Tibial nerve (tissue), 4 donors: ENCODE data around the gene RARG. TPM values are rescaled to one million over a fixed set of nuclear protein-coding genes. Genes with fewer than 3 reads are reported as not detected.

ENCODE experiments used
- DNase-seq, 2 donors: peaks; one replicate each; pipeline ENCODE4 v3.0.0-alpha.2; 2019; ENCODE audit warnings: low spot score in 2 of 2
- H3K27ac ChIP-seq, 4 donors: fragments of 200-600 bp; sonication (generic) in 3 of 4; one replicate each; pipeline ENCODE4 v1.5.1; 2017 to 2019; ENCODE audit warnings: mild to moderate bottlenecking in 1 of 4
- H3K27me3 ChIP-seq, 2 donors: fragments of 200-600 bp; sonication (generic) in 1 of 2; one replicate each; pipeline versions ENCODE4 v1.5.1 to v1.6.0; 2017 to 2019
- H3K36me3 ChIP-seq, 3 donors: fragments of 200-600 bp; sonication (generic); one replicate each; pipeline ENCODE4 v1.5.1; 2018 to 2019
- H3K4me1 ChIP-seq, 4 donors: fragments of 200-600 bp; sonication (generic) in 3 of 4; one replicate each; pipeline ENCODE4 v1.5.1; 2017 to 2019
- H3K4me3 ChIP-seq, 4 donors: fragments of 200-600 bp; sonication (generic) in 3 of 4; one replicate each; pipeline ENCODE4 v1.5.1; 2017 to 2019; ENCODE audit warnings: mild to moderate bottlenecking in 1 of 4, moderate library complexity in 1 of 4
- H3K9me3 ChIP-seq, 4 donors: fragments of 200-600 bp; sonication (generic) in 3 of 4; one replicate each; pipeline ENCODE4 v1.5.1; 2017 to 2019
- CTCF ChIP-seq, 5 experiments: fragments of 200-600 bp in 3 of 5; fragments of 450-650 bp in 2 of 5; sonication (generic) in 3 of 5; IDR thresholded peaks; one replicate each; pipeline ENCODE4 v1.5.1; 2016 to 2019; ENCODE audit warnings: antibody characterized with exemption in 5 of 5, mild to moderate bottlenecking in 3 of 5, moderate library complexity in 2 of 5
- EP300 ChIP-seq, 2 donors: sonication (generic); formaldehyde crosslinking; IDR thresholded peaks; one replicate each; pipeline ENCODE4 v1.6.1; 2017; ENCODE audit warnings: antibody characterized with exemption in 2 of 2, mild to moderate bottlenecking in 1 of 2
- POLR2A ChIP-seq, 2 donors: fragments of 450-650 bp; IDR thresholded peaks; one replicate each; pipeline ENCODE4 v1.6.1; 2017; ENCODE audit warnings: antibody characterized with exemption in 2 of 2, mild to moderate bottlenecking in 2 of 2, moderate library complexity in 2 of 2
- WGBS, 2 donors: methylation state at CpG; one replicate each; pipeline ENCODE4 v1.1.5; 2018; 5-methylcytosine and 5-hydroxymethylcytosine counted together
- total RNA-seq, 4 donors: library from RNA; depleted of rRNA; stranded (reverse); fragments of >200 nt; gene quantifications; one replicate each; pipeline ENCODE4 v1.1.0, GENCODE V29; 2016

The RARG gene
- total RNA-seq, 4 donors from 2014 or later: 28.0 to 32.3 (median 31.4) TPM

DNA sequence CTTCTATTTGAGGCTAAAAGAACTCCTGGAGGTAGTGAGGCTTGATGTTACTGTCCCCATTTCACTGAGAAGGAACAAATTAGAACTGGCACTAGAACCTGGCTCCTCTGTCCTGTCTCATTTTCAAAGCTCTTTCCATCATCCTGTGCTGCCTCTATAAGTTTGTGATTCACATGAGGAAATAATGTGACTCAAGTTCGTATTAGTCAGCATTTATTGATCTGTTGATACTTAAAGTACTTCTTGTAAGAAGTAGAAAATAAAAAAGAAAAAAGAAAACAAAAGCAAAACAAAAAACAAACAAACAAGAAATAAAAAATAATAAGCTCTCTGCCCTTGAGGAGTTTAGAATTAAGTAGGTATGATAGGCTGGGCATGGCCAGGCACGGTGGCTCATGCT is 33.8 kb upstream of the RARG start:
- Histone ChIP-seq H3K9me3 (no peaks in the 10 kb centered on the region), H3K36me3 (no peaks in the 10 kb centered on the region), H3K27ac (no peak overlapping the region), H3K4me1 (peaks cover 0 to 15% (median 2%) of the 10 kb centered on the region in 4 donors), H3K27me3 (no peaks in the 10 kb centered on the region), H3K4me3 (no peak overlapping the region)
- TF ChIP-seq EP300 (IDR thresholded peaks at IDR 0.05) (no peak), CTCF (IDR thresholded peaks at IDR 0.05) (no peak), POLR2A (IDR thresholded peaks at IDR 0.05) (no peak)
- DNase-seq: no peak
- WGBS, 2 donors: 89 to 91% methylated on average over 2 of the region's 2 CpGs

GRCh38 chr12:53259891-53260290 is 27.9 kb upstream of the RARG start:
- Histone ChIP-seq H3K9me3 (no peaks in the 10 kb centered on the region), H3K4me3 (no peak overlapping the region), H3K4me1 (no peaks in the 10 kb centered on the region), H3K27me3 (no peaks in the 10 kb centered on the region), H3K36me3 (peaks cover 0 to 15% (median 0%) of the 10 kb centered on the region in 3 donors), H3K27ac (no peak overlapping the region)
- TF ChIP-seq POLR2A (IDR thresholded peaks at IDR 0.05): no peak
- no peak for TF ChIP-seq CTCF (IDR thresholded peaks at IDR 0.05)
- TF ChIP-seq EP300 (IDR thresholded peaks at IDR 0.05): no peak
- 87% methylated on average over 6 of the region's 6 CpGs for WGBS, 2 donors
- no peak for DNase-seq

DNA sequence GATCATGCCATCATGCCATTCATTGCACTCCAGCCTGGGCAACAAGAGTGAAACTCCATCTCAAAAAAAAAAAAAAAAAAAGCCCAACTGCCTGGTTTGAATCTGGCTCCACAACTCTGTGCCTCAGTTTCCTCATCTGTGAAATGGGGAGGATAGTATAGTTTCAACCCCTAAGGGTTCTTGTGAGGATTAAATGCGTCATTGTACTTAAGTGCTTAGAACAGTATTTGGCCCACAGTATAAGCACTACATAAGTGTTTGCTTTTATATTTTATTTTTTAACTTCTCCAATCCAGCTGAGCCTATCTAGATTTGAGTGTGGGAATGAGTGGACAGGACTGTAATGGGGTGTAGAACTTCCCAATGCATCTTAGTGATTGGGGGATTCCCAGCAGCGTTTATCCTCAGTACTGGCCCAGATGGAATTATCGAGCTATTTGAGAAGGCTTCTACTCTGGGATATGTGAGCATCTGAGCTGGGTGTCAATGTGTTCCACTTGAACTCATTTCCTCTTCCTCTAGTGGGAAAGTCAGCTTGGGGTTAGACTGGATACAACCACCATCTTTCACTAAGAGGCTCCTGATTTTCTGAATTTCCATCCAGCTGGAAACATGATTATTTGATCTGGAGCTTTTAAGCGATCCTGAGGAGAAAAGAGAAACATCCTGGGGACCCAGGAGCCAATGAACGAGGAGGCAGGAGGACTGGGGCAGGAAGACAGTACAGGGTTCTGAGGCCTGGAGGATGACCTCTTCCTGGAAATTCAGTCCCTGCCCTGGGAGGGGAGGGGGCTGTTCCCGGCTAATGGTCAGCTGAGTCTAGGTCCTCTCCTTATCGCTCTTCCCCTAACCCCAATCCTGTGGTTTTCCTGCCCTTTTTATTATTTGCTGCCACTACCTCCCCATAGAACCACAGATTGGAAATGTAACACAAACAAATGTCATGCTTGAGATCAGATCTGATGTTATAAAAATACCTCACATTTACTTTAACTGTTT is 26.8 kb upstream of the RARG start:
- 43 to 46% methylated on average over 7 of the region's 7 CpGs for WGBS, 2 donors
- TF ChIP-seq EP300 (IDR thresholded peaks at IDR 0.05): no peak
- TF ChIP-seq CTCF (IDR thresholded peaks at IDR 0.05): no peak
- TF ChIP-seq POLR2A (IDR thresholded peaks at IDR 0.05): no peak
- peak overlapping the region in 1 of 4 donors; percentile 43 for H3K27ac ChIP-seq
- no peaks in the 10 kb centered on the region for H3K27me3 ChIP-seq
- DNase-seq: no peak
- H3K9me3 ChIP-seq: no peaks in the 10 kb centered on the region
- no peak overlapping the region for H3K4me3 ChIP-seq
- H3K4me1 ChIP-seq: peaks cover 0 to 5% (median under 1%) of the 10 kb centered on the region in 4 donors
- H3K36me3 ChIP-seq: peaks cover 0 to 25% (median 0%) of the 10 kb centered on the region in 3 donors

DNA sequence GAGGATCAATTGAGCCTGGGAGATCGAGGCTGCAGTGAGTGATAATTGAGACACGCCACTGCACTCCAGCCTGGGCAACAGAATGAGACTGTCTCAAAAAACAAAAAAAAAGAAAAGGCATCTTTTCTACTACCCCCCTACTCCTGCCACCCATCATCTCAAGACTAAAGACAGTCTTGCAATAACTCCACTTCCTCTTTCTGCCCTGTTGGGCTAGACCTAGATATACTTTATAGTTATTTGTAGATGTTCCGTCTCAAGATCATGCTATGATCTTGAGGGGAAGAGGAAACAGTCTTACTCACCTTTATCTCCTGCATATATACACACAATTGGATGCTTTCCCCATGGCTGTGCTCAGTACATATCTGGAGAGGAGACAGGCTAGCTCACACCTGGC is 24.0 kb upstream of the RARG start:
- Histone ChIP-seq H3K4me1 (peaks cover 0 to 25% (median 15%) of the 10 kb centered on the region in 4 donors), H3K4me3 (no peak overlapping the region), H3K36me3 (peaks cover 0 to 35% (median 0%) of the 10 kb centered on the region in 3 donors), H3K27me3 (no peaks in the 10 kb centered on the region), H3K9me3 (no peaks in the 10 kb centered on the region), H3K27ac (no peak overlapping the region)
- DNase-seq: no peak
- WGBS, 2 donors: 72 to 79% methylated on average over 3 of the region's 3 CpGs
- TF ChIP-seq CTCF (IDR thresholded peaks at IDR 0.05): no peak
- TF ChIP-seq EP300 (IDR thresholded peaks at IDR 0.05): no peak
- no peak for TF ChIP-seq POLR2A (IDR thresholded peaks at IDR 0.05)
